GM10248 (cell line): ENCODE results near the gene CD74.

Experiments used
- CTCF ChIA-PET: fragments of 300-600 bp; sonication (Branson Sonifier 250); formaldehyde crosslinking; extraction: SDS; loops from one replicate; lab custom pipeline; 2021; ENCODE audit warnings: antibody characterized with exemption; lab: Yijun Ruan, JAX
- POLR2A ChIA-PET: fragments of 350-650 bp; sonication (Branson Sonifier 250); formaldehyde crosslinking; extraction: SDS; loops from one replicate; lab custom pipeline; 2020; ENCODE audit warnings: antibody characterized with exemption; lab: Yijun Ruan, JAX
- DNase-seq: peaks from one replicate; pipeline ENCODE4 v3.0.0; 2012; ENCODE audit errors: extremely low spot score
- CTCF ChIP-seq: IDR thresholded peaks from 2 replicates; pipeline ENCODE4 v1.5.1; 2012; ENCODE audit warnings: mild to moderate bottlenecking, low read depth; ENCODE audit errors: extremely low read depth, missing control alignments, control extremely low read depth

The CD74 gene

GRCh38 chr5:150402901-150403342 lies 9.8 kb downstream of the CD74 start:
- ChIA-PET CTCF (interaction anchor here (14.3 kb wide), 1 partner anchor 32 kb away, joined by 222 read pairs; no protein-coding TSS in a partner anchor), POLR2A (interaction anchor here (1.0 to 3.0 kb wide), 2 partner anchors 8 to 10 kb away, joined by 3 to 25 read pairs; partner anchors contain the start of gene CD74)
- TF ChIP-seq CTCF = no peak
- no peak for DNase-seq

DNA sequence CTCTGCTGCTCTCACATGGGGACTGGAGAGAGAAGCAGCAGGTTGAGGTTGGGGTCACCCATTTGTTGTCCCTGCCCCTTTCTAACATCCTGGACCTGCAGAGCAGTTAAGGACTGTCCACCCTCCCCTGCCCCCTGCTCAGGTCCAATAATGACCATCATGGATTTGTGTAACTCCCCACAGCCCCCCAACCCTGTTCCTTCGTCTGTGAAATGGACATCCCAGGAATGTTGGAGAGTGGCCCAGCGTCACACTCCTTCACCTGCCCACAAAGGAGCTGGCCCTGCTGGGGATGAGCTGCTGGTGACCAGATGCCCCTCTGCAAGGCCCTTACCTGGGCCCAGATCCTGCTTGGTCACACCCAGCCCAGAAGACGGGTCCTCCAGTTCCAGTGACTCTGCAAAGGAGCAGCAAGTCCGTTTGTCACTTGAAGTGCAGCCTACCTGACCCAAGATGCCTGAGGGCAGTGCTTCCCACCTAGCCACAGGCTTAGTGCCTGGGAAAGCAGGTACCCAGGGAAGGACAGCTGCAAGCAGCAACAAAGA lies 10.4 kb downstream of the CD74 start:
- TF ChIP-seq CTCF = no peak
- no peak for DNase-seq
- ChIA-PET POLR2A (interaction anchor here (0.7 to 3.0 kb wide), 3 partner anchors 8 to 34 kb away, joined by 3 to 25 read pairs (median 3); partner anchors contain the start of gene CD74), CTCF (interaction anchor here (1.2 to 14.3 kb wide), 2 partner anchors 33 to 143 kb away, joined by 3 to 222 read pairs; no protein-coding TSS in a partner anchor)

DNA sequence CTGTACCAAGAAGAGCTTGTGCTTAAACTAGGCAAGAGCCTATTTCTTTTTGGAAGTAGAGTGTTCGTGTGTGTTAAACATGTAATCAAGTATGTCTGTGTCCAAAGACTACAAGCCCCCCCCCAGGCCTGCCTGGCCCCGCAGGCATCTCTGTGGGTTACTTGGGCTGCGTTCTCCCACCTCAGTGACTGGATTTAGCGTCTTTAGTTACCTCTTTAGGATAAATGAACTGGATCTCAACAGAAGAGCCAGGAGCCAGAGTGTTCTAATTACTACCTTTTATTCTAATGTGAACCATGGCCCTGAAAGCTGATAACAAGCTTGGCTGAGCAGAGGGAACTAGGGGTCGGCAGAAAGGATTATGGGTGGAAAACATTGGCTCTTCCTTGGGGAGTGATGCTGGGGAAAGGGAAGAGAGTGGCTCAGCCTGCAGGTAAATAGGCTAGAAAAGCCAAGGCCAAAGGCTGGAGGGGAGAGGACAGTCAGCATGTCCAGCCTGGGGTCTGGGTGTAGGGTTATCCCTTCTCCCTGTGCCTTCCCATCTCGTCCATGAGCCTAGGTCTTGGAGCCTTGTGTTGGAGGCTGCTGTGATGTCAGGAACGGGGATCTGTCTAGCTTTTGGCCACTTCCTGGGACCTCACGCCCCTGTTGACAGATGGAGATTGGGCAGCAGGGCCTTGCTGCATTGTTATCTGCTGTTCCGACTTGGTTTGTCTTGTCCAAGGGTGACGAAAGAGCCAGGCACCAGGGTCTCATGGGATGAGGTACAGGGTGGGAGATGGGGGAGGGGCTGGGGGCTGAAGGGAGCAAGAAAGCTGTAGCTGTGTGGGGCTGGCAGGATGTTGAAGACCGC lies 11.1 kb downstream of the CD74 start:
- no peak for DNase-seq
- POLR2A ChIA-PET = interaction anchor here (0.6 to 5.6 kb wide), 7 partner anchors 9 to 491 kb away, joined by 3 to 63 read pairs (median 4); partner anchors contain the start of gene CD74
- CTCF ChIA-PET = interaction anchor here (1.2 to 14.3 kb wide), 3 partner anchors 9 to 143 kb away, joined by 3 to 222 read pairs (median 29); no protein-coding TSS in a partner anchor
- no peak for TF ChIP-seq CTCF

DNA sequence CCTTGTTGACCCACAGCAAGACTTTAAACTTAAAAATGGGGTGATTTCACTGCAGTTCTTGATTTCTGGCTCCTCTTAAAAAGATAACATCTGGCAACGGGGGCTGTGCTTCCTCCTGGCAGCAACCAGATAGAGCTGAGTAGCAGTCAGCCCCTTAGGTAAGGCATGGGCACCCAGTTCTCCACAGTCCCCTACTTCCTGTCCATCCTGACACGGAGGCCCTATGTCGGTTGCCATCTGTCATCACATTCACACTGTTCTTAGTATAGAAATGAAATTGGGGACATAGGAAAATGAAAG lies 11.7 kb downstream of the CD74 start:
- ChIA-PET POLR2A (interaction anchor here (0.6 to 5.6 kb wide), 7 partner anchors 9 to 491 kb away, joined by 3 to 63 read pairs (median 4); partner anchors contain the start of gene CD74), CTCF (interaction anchor here (1.2 to 14.3 kb wide), 5 partner anchors 9 to 144 kb away, joined by 3 to 222 read pairs (median 22); partner anchors contain the start of gene CD74)
- no peak for DNase-seq
- TF ChIP-seq CTCF = no peak

GRCh38 chr5:150400316-150401075 lies 12.2 kb downstream of the CD74 start:
- ChIA-PET POLR2A (interaction anchor here (0.6 to 5.6 kb wide), 8 partner anchors 8 to 490 kb away, joined by 3 to 63 read pairs (median 4); partner anchors contain the start of gene CD74), CTCF (interaction anchor here (3.5 to 14.3 kb wide), 4 partner anchors 10 to 35 kb away, joined by 19 to 222 read pairs (median 26); partner anchors contain the start of gene CD74)
- no peak for DNase-seq
- TF ChIP-seq CTCF = no peak
